Measurements from ENCODE around the gene GAS2.

DNA sequence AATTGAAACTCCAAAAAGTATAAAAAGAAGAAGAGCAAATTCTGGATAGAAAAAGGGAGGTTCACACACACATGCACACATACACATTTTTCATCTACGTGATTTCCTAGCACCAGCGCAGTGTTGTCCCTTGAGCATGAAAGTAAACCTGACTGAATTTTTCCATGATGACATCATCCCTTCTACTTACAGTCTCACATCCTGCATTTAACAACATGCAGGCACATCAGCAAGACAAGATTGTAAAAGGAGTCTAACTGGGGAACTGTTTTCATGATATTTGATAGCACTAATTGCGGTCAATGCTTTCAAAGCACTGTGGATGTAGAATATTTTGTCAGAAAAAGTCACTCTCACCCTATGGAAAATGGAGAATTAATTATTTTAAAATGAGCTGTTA, 36.6 kb downstream of the GAS2 start:
- TF ChIP-seq, protein P1, sequence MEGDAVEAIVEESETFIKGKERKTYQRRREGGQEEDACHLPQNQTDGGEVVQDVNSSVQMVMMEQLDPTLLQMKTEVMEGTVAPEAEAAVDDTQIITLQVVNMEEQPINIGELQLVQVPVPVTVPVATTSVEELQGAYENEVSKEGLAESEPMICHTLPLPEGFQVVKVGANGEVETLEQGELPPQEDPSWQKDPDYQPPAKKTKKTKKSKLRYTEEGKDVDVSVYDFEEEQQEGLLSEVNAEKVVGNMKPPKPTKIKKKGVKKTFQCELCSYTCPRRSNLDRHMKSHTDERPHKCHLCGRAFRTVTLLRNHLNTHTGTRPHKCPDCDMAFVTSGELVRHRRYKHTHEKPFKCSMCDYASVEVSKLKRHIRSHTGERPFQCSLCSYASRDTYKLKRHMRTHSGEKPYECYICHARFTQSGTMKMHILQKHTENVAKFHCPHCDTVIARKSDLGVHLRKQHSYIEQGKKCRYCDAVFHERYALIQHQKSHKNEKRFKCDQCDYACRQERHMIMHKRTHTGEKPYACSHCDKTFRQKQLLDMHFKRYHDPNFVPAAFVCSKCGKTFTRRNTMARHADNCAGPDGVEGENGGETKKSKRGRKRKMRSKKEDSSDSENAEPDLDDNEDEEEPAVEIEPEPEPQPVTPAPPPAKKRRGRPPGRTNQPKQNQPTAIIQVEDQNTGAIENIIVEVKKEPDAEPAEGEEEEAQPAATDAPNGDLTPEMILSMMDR (IDR thresholded peaks at IDR 0.05 in 4 of 5, conservative IDR thresholded peaks at IDR 0.05 in 1 of 5): no peak
- TF ChIP-seq POLR2A (IDR thresholded peaks at IDR 0.05): no peak
